GM12878 (cell line): ENCODE measurements around the gene RANBP3.

Source experiments
- ESRRA ChIP-seq: IDR thresholded peaks from 2 replicates; pipeline ENCODE4 v1.6.1; 2012; ENCODE audit warnings: mild to moderate bottlenecking, low read length, improper control_type of control experiment
- EZH2 ChIP-seq: IDR thresholded peaks from 2 replicates; pipeline ENCODE4 v1.6.1; 2012; ENCODE audit warnings: low read depth, mild to moderate bottlenecking, control low read depth, inconsistent platforms, low read length, borderline replicate concordance; ENCODE audit not compliant: control insufficient read depth
- NBN ChIP-seq: fragments of 450-650 bp; IDR thresholded peaks from 2 replicates; pipeline ENCODE4 v1.6.1; 2016
- NR2C2 ChIP-seq: IDR thresholded peaks from 2 replicates; pipeline ENCODE4 v1.6.1; 2011; ENCODE audit warnings: borderline replicate concordance, low read depth; ENCODE audit not compliant: control insufficient read depth, insufficient read length
- RELA ChIP-seq: fragments of 450-650 bp; IDR thresholded peaks from 2 replicates; pipeline ENCODE4 v1.8.0; 2014; ENCODE audit warnings: borderline replicate concordance; ENCODE audit not compliant: partially characterized antibody
- SMC3 ChIP-seq: IDR thresholded peaks from 2 replicates; pipeline ENCODE4 v1.6.1; 2011; ENCODE audit warnings: low read length, improper control_type of control experiment, borderline replicate concordance
- ZNF592 ChIP-seq: fragments of 450-650 bp; IDR thresholded peaks from 2 replicates; pipeline ENCODE4 v1.6.1; 2017; ENCODE audit warnings: mild to moderate bottlenecking, moderate library complexity

- no peak for TF ChIP-seq SMC3
- TF ChIP-seq NR2C2 = no peak
- TF ChIP-seq ESRRA = no peak
- no peak for TF ChIP-seq NBN
- no peak for TF ChIP-seq RELA
- no peak for TF ChIP-seq EZH2
- TF ChIP-seq ZNF592 = no peak
Observed at GRCh38 chr19:5988517-5989387, 10.8 kb upstream of the RANBP3 start.
